B cell (primary cell): Measurements from ENCODE around the gene CTNNA1. TPM values are rescaled to one million over a fixed set of nuclear protein-coding genes. Genes with fewer than 3 reads are reported as not detected.

Source experiments
- ATAC-seq: fragments of 200-7000 bp; cut with Tn5 transposase; one replicate; pipeline ENCODE4 v1.10.0; 2021; ENCODE audit warnings: low read depth, mild to moderate bottlenecking, moderate number of reproducible peaks, moderate library complexity
- CTCF ChIA-PET: fragments of 350-600 bp; sonication (Branson Sonifier 250); formaldehyde crosslinking; loops from one replicate; lab custom pipeline; 2021; ENCODE audit warnings: antibody characterized with exemption, inconsistent platforms; lab: Charles Lee
- POLR2A ChIA-PET: fragments of 350-600 bp; sonication (Branson Sonifier 250); formaldehyde crosslinking; loops from one replicate; lab custom pipeline; 2021; ENCODE audit warnings: antibody characterized with exemption; lab: Charles Lee
- DNase-seq: peaks from one replicate; pipeline ENCODE4 v3.0.0; 2013
- H2AFZ ChIP-seq: 2 replicates; pipeline ENCODE4 v1.6.1; 2012; ENCODE audit warnings: mild to moderate bottlenecking, low read depth, low read length; ENCODE audit not compliant: insufficient read depth, poor library complexity, severe bottlenecking
- H3K27ac ChIP-seq, 2 donors: 1 replicate in 1 of 2; 2 replicates in 1 of 2; pipeline ENCODE4 v1.5.1; 2012 to 2013; ENCODE audit warnings: low read length in 2 of 2, mild to moderate bottlenecking in 2 of 2, moderate library complexity in 1 of 2
- H3K27me3 ChIP-seq, 4 experiments: fragments of 200-600 bp in 1 of 4; sonication (generic) in 1 of 4; replicated peaks in 1 of 4; 1 replicate in 2 of 4; 2 replicates in 2 of 4; pipeline versions ENCODE4 v1.6.1 to v1.7.0; 2013 to 2016; ENCODE audit warnings: low read length in 3 of 4, mild to moderate bottlenecking in 2 of 4, mixed read lengths in 1 of 4, moderate library complexity in 1 of 4; ENCODE audit not compliant: insufficient read depth in 4 of 4, control insufficient read depth in 3 of 4; ENCODE audit errors: control extremely low read depth in 1 of 4
- H3K36me3 ChIP-seq, 2 experiments: replicated peaks in 1 of 2; 1 replicate in 1 of 2; 2 replicates in 1 of 2; pipeline versions ENCODE4 v1.6.1 to v1.7.1; 2013; ENCODE audit warnings: low read length in 1 of 2; ENCODE audit not compliant: insufficient read depth in 2 of 2, control insufficient read depth in 1 of 2; ENCODE audit errors: control extremely low read depth in 1 of 2, extremely low read depth in 1 of 2
- H3K4me1 ChIP-seq, 2 donors: fragments of 200-600 bp in 1 of 2; sonication (generic) in 1 of 2; 1 replicate in 1 of 2; 2 replicates in 1 of 2; pipeline versions ENCODE4 v1.5.1 to v1.6.1; 2013 to 2017; ENCODE audit warnings: low read length in 2 of 2; ENCODE audit not compliant: control insufficient read depth in 2 of 2, insufficient read depth in 2 of 2
- H3K4me2 ChIP-seq: replicated peaks from 2 replicates; pipeline ENCODE3; 2012; ENCODE audit warnings: mild to moderate bottlenecking, low read depth, low read length; ENCODE audit not compliant: poor library complexity, severe bottlenecking
- H3K4me3 ChIP-seq, 5 experiments: fragments of 200-600 bp in 1 of 5; sonication (generic) in 1 of 5; 1 replicate in 3 of 5; 2 replicates in 2 of 5; pipeline versions ENCODE4 v1.5.1 to v1.7.0; 2011 to 2016; ENCODE audit warnings: low read length in 4 of 5, mild to moderate bottlenecking in 4 of 5, low read depth in 2 of 5, control low read depth in 1 of 5, moderate library complexity in 1 of 5; ENCODE audit not compliant: insufficient read depth in 1 of 5; ENCODE audit errors: control extremely low read depth in 1 of 5, extremely low read depth in 1 of 5
- H3K79me2 ChIP-seq: fragments of 200-600 bp; sonication (generic); one replicate; pipeline ENCODE4 v1.6.0; 2016; ENCODE audit warnings: low read length; ENCODE audit not compliant: control insufficient read depth, insufficient read depth
- H3K9ac ChIP-seq: fragments of 200-600 bp; sonication (generic); 2 replicates; pipeline ENCODE4 v1.6.1; 2017; ENCODE audit warnings: mild to moderate bottlenecking, low read length, moderate library complexity
- H3K9me3 ChIP-seq, 3 donors: one replicate each; pipeline versions ENCODE4 v1.6.1 to v1.7.1; 2013; ENCODE audit warnings: low read length in 2 of 3; ENCODE audit not compliant: control insufficient read depth in 2 of 3, insufficient read depth in 1 of 3; ENCODE audit errors: control extremely low read depth in 1 of 3
- H4K20me1 ChIP-seq: 2 replicates; pipeline ENCODE4 v1.6.0; 2012; ENCODE audit warnings: mild to moderate bottlenecking, low read length; ENCODE audit not compliant: insufficient read depth, control insufficient read depth, poor library complexity, severe bottlenecking
- H3K27ac Mint-ChIP-seq: one replicate; pipeline ENCODE4 v1.8.0; 2021; ENCODE audit warnings: mixed read lengths
- H3K27me3 Mint-ChIP-seq: one replicate; pipeline ENCODE4 v1.8.0; 2021; ENCODE audit warnings: mixed read lengths
- H3K4me1 Mint-ChIP-seq: one replicate; pipeline ENCODE4 v1.8.0; 2021; ENCODE audit warnings: mixed read lengths
- H3K4me3 Mint-ChIP-seq: one replicate; pipeline ENCODE4 v1.8.0; 2021; ENCODE audit warnings: mixed read lengths
- H3K9me3 Mint-ChIP-seq: one replicate; pipeline ENCODE4 v1.8.0; 2022; ENCODE audit warnings: mixed read lengths; ENCODE audit not compliant: insufficient read depth
- CTCF ChIP-seq: fragments of 200-600 bp; IDR thresholded peaks from one replicate; pipeline ENCODE4 v1.8.0; 2022; ENCODE audit warnings: antibody characterized with exemption, mild to moderate bottlenecking
- EZH2 ChIP-seq: IDR thresholded peaks from 2 replicates; pipeline ENCODE4 v1.6.1; 2012; ENCODE audit warnings: borderline replicate concordance, low read depth, mild to moderate bottlenecking, moderate library complexity, low read length; ENCODE audit not compliant: insufficient read depth, poor library complexity, severe bottlenecking
- WGBS: methylation state at CpG from one replicate; pipeline ENCODE4 v1.1.5; 2013; ENCODE audit warnings: missing lambda C conversion rate; ENCODE audit not compliant: insufficient coverage; 5-methylcytosine and 5-hydroxymethylcytosine counted together
- intact Hi-C: fragments of 100-400 bp; cut with micrococcal nuclease; formaldehyde crosslinking; loops from one replicate; pipeline ENCODE4 v1.10.0; 2022
- polyA plus RNA-seq: library from polyadenylated mRNA; depleted of rRNA; stranded (reverse); fragments of >200 nt; gene quantifications from 2 replicates; pipeline ENCODE4 v1.2.3, GENCODE V29; 2012
- total RNA-seq, 2 donors: library from RNA; stranded (reverse); fragments of 120-200 nt in 1 of 2; gene quantifications; 1 replicate in 1 of 2; 2 replicates in 1 of 2; pipeline versions ENCODE4 v1.2.3 to v1.2.4, GENCODE V29; 2013 to 2022

Gene CTNNA1
- total and polyA plus RNA-seq, 2 donors (not counting 1 experiment from before 2014, with no cell fraction given): 22.7 to 96.0 TPM

DNA sequence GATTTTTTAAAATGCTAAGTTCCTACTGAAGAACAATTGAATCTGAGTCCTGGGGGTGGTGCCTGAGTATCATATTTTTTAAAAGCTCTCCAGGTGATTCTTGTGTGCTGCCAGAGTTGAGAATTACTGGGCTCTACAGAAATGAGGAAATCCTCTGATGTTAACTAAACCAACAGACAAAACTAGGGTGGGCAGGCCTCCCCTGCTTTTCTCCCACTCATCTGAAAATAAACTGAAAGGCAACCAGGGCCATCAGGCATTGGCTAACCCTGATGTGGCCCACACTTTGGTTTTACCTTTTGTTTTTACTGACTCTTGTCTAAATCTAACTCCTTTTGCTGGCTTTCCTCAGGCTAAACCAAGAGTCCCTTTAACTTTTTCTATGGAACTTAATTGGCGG, 13.3 kb upstream of the CTNNA1 start:
- intact Hi-C loops: no loop called here
- CTCF ChIA-PET: no interaction called here
- TF ChIP-seq EZH2: no peak
- TF ChIP-seq CTCF: no peak

GRCh38 chr5:138743484-138743883, 9.7 kb upstream of the CTNNA1 start:
- POLR2A ChIA-PET: no interaction called here
- intact Hi-C loops: no loop called here
- no peak overlapping the region for H3K4me3 ChIP-seq
- no peaks in the 10 kb centered on the region for H3K9me3 Mint-ChIP-seq
- no peak for ATAC-seq
- H3K27ac Mint-ChIP-seq: no peak overlapping the region
- H3K27me3 Mint-ChIP-seq: no peaks in the 10 kb centered on the region
- no peak overlapping the region for H3K4me3 Mint-ChIP-seq
- H3K79me2 ChIP-seq: no peaks in the 10 kb centered on the region
- no peak for DNase-seq
- H3K4me2 ChIP-seq: no peak overlapping the region
- TF ChIP-seq CTCF (no peak), EZH2 (no peak)
- WGBS: 93% methylated on average over 3 of the region's 4 CpGs
- H3K36me3 ChIP-seq: no peaks in the 10 kb centered on the region
- H4K20me1 ChIP-seq: no peaks in the 10 kb centered on the region
- H3K4me1 Mint-ChIP-seq: peaks cover 11% of the 10 kb centered on the region
- no peaks in the 10 kb centered on the region for H3K9me3 ChIP-seq
- no peaks in the 10 kb centered on the region for H3K27me3 ChIP-seq
- H3K4me1 ChIP-seq: peaks cover 7 to 13% of the 10 kb centered on the region in 2 donors
- CTCF ChIA-PET: interaction anchor here (0.6 kb wide), 1 partner anchor 775 kb away, joined by 3 read pairs; no protein-coding TSS in a partner anchor
- H3K9ac ChIP-seq: no peak overlapping the region
- peak overlapping the region in 1 of 2 donors; percentile 77 for H3K27ac ChIP-seq
- H2AFZ ChIP-seq: peak overlapping the region; percentile 84

More for the DNA sequence above, 13.3 kb upstream of the CTNNA1 start:
- no CpG with 5 or more reads among the region's 1 CpG for WGBS
- no peaks in the 10 kb centered on the region for H3K36me3 ChIP-seq
- H3K9me3 ChIP-seq: no peaks in the 10 kb centered on the region
- ATAC-seq: no peak
- H3K27me3 ChIP-seq: no peaks in the 10 kb centered on the region
- no peak overlapping the region for H3K4me2 ChIP-seq
- no peaks in the 10 kb centered on the region for H3K79me2 ChIP-seq
- no peak overlapping the region for H3K4me3 ChIP-seq
- Mint-ChIP-seq H3K27me3 (no peaks in the 10 kb centered on the region), H3K4me3 (no peak overlapping the region), H3K4me1 (peaks cover 11% of the 10 kb centered on the region), H3K9me3 (no peaks in the 10 kb centered on the region), H3K27ac (no peak overlapping the region)
- H3K4me1 ChIP-seq: peaks cover 7 to 13% of the 10 kb centered on the region in 2 donors
- no peak overlapping the region for H3K9ac ChIP-seq
- H4K20me1 ChIP-seq: no peaks in the 10 kb centered on the region
- no peak for DNase-seq
- no peak overlapping the region for H2AFZ ChIP-seq
- POLR2A ChIA-PET: no interaction called here
- H3K27ac ChIP-seq: no peak overlapping the region
